HG02938 (cell line): ENCODE data around the gene TMC2.

Experiments used
- ATAC-seq: cut with Tn5 transposase; IDR thresholded peaks from one replicate; pipeline ENCODE4 v1.9.1; 2021; ENCODE audit warnings: mild to moderate bottlenecking, moderate library complexity; ENCODE audit not compliant: unreplicated experiment

TMC2 gene

GRCh38 chr20:2564406-2564805 lies 28.0 kb downstream of the TMC2 start:
- ATAC-seq: no peak

GRCh38 chr20:2575682-2576081 lies 39.3 kb downstream of the TMC2 start:
- no peak for ATAC-seq

- ATAC-seq: no peak
Observed at GRCh38 chr20:2576317-2576727, 39.9 kb downstream of the TMC2 start.

GRCh38 chr20:2578475-2579192 lies 42.3 kb downstream of the TMC2 start:
- ATAC-seq: no peak

GRCh38 chr20:2585811-2586210 lies 49.4 kb downstream of the TMC2 start:
- no peak for ATAC-seq

GRCh38 chr20:2593756-2594155 lies 57.4 kb downstream of the TMC2 start:
- ATAC-seq: no peak

- no peak for ATAC-seq
Observed at GRCh38 chr20:2595076-2595475, 58.7 kb downstream of the TMC2 start.

GRCh38 chr20:2596673-2597279 lies 60.4 kb downstream of the TMC2 start:
- no peak for ATAC-seq

GRCh38 chr20:2599288-2600006 lies 63.1 kb downstream of the TMC2 start:
- no peak for ATAC-seq

GRCh38 chr20:2602046-2602735 lies 65.8 kb downstream of the TMC2 start:
- no peak for ATAC-seq

GRCh38 chr20:2602746-2603145 lies 66.4 kb downstream of the TMC2 start:
- ATAC-seq: no peak

GRCh38 chr20:2603816-2604505 lies 67.6 kb downstream of the TMC2 start:
- no peak for ATAC-seq

- ATAC-seq: no peak
Observed at GRCh38 chr20:2604506-2604835, 68.1 kb downstream of the TMC2 start.

- no peak for ATAC-seq
Observed at GRCh38 chr20:2606507-2607006, 70.2 kb downstream of the TMC2 start.

GRCh38 chr20:2610326-2610725 lies 74.0 kb downstream of the TMC2 start:
- no peak for ATAC-seq

- ATAC-seq: no peak
Observed at GRCh38 chr20:2610941-2611720, 74.8 kb downstream of the TMC2 start.

- ATAC-seq: no peak
Observed at GRCh38 chr20:2612073-2612472, 75.7 kb downstream of the TMC2 start.

- no peak for ATAC-seq
Observed at GRCh38 chr20:2616634-2617033, 80.3 kb downstream of the TMC2 start.

- ATAC-seq: peak; percentile 52
Observed at GRCh38 chr20:2617099-2617714, 80.8 kb downstream of the TMC2 start.

- no peak for ATAC-seq
Observed at GRCh38 chr20:2618815-2619214, 82.4 kb downstream of the TMC2 start.
